K562 (cell line): ENCODE measurements around the gene LAMB2. TPM values are rescaled to one million over a fixed set of nuclear protein-coding genes. Genes with fewer than 3 reads are reported as not detected.

Source experiments
- ATF1 ChIP-seq, 2 experiments: fragments of 450-650 bp in 1 of 2; IDR thresholded peaks; 2 replicates each; pipeline ENCODE4 v1.6.1; 2016; ENCODE audit warnings: missing compliant biosample characterization in 1 of 2, missing genetic modification characterization in 1 of 2
- CREB3 ChIP-seq: fragments of 450-650 bp; conservative IDR thresholded peaks from 2 replicates; pipeline ENCODE4 v1.6.1; 2016; ENCODE audit warnings: missing genetic modification characterization, low read depth, mild to moderate bottlenecking, missing compliant biosample characterization, moderate library complexity
- IRF9 ChIP-seq: fragments of 450-650 bp; IDR thresholded peaks from 2 replicates; pipeline ENCODE4 v1.6.1; 2016; ENCODE audit warnings: missing biosample characterization, missing genetic modification characterization
- MXI1 ChIP-seq: IDR thresholded peaks from 2 replicates; pipeline ENCODE4 v1.6.1; 2011; ENCODE audit warnings: low read depth, mild to moderate bottlenecking, improper control_type of control experiment, low read length
- NR2C2 ChIP-seq, 2 experiments: fragments of 200-800 bp in 1 of 2; sonication (Bioruptor generic) in 1 of 2; sonication (generic) in 1 of 2; formaldehyde crosslinking in 1 of 2; IDR thresholded peaks; 2 replicates each; pipeline versions ENCODE4 v1.6.1 to v1.8.0; 2016 to 2022; ENCODE audit warnings: mild to moderate bottlenecking in 1 of 2, missing compliant biosample characterization in 1 of 2, missing genetic modification characterization in 1 of 2, missing genetic modification reagents in 1 of 2
- NR3C1 ChIP-seq: sonication (generic); formaldehyde crosslinking; IDR thresholded peaks from 2 replicates; pipeline ENCODE4 v1.8.1; 2022; ENCODE audit warnings: missing genetic modification reagents
- NRF1 ChIP-seq, 2 experiments: fragments of 450-650 bp; IDR thresholded peaks in 1 of 2; conservative IDR thresholded peaks in 1 of 2; 2 replicates each; pipeline ENCODE4 v1.6.1; 2014; ENCODE audit warnings: mild to moderate bottlenecking in 2 of 2
- RBM14 ChIP-seq: fragments of 200-400 bp; formaldehyde crosslinking; IDR thresholded peaks from 2 replicates; pipeline ENCODE4 v1.6.1; 2018; ENCODE audit warnings: low read depth, mild to moderate bottlenecking, low read length, moderate library complexity, borderline replicate concordance; ENCODE audit not compliant: insufficient read depth
- SIN3A ChIP-seq, 2 experiments: fragments of 150-350 bp in 1 of 2; IDR thresholded peaks; 2 replicates each; pipeline ENCODE4 v1.6.1; 2011 to 2016; ENCODE audit warnings: borderline replicate concordance in 2 of 2, low read depth in 2 of 2, low read length in 2 of 2, mild to moderate bottlenecking in 2 of 2, moderate library complexity in 2 of 2; ENCODE audit not compliant: control insufficient read depth in 1 of 2
- ZNF518B ChIP-seq: fragments of 250-450 bp; sonication (Bioruptor Pico); IDR thresholded peaks from 2 replicates; pipeline ENCODE4 v1.5.0; 2021; ENCODE audit warnings: mild to moderate bottlenecking, moderate library complexity
- polyA plus RNA-seq, 8 experiments: library from polyadenylated mRNA; depleted of rRNA in 4 of 8; stranded (reverse) in 5 of 8; unstranded in 3 of 8; fragments of >200 nt; fragmentation: Nextera tagmentation in 2 of 8; fragmentation: Illumina TruSeq in 1 of 8; extraction: Ambion mirVana in 2 of 8; extraction: Trizol in 1 of 8; gene quantifications; 2 replicates each; pipeline versions ENCODE4 v1.2.1 to v1.2.3, GENCODE V29; 2011 to 2014; ENCODE audit warnings: inconsistent platforms in 1 of 8, missing spikeins in 1 of 8
- total RNA-seq, 7 experiments: library from RNA; depleted of rRNA in 6 of 7; stranded (reverse); fragments of >200 nt in 6 of 7; fragmentation: Illumina TruSeq in 2 of 7; extraction: Trizol in 2 of 7; gene quantifications; 2 replicates each; pipeline versions ENCODE4 v1.2.1 to v1.2.3, GENCODE V29; 2011 to 2021; ENCODE audit warnings: low replicate concordance in 1 of 7
- TF ChIP-seq, protein P1 (sequence below): fragments of 250-450 bp; sonication (Bioruptor Pico); IDR thresholded peaks from 2 replicates; pipeline ENCODE4 v1.8.0; 2022; ENCODE audit warnings: moderate library complexity, mild to moderate bottlenecking, inconsistent platforms
- TF ChIP-seq, protein P2 (sequence below), 2 experiments: fragments of 450-650 bp; IDR thresholded peaks; 2 replicates each; pipeline ENCODE4 v1.6.1; 2018; ENCODE audit warnings: mild to moderate bottlenecking in 2 of 2, low read depth in 1 of 2; ENCODE audit not compliant: partially characterized antibody in 2 of 2

LAMB2 gene
- total and polyA plus RNA-seq, 9 of the 15 experiments (the other 6 are each of a cell fraction or from before 2014, with no cell fraction given) = 1.4 to 26.0 (median 16.2) TPM

DNA sequence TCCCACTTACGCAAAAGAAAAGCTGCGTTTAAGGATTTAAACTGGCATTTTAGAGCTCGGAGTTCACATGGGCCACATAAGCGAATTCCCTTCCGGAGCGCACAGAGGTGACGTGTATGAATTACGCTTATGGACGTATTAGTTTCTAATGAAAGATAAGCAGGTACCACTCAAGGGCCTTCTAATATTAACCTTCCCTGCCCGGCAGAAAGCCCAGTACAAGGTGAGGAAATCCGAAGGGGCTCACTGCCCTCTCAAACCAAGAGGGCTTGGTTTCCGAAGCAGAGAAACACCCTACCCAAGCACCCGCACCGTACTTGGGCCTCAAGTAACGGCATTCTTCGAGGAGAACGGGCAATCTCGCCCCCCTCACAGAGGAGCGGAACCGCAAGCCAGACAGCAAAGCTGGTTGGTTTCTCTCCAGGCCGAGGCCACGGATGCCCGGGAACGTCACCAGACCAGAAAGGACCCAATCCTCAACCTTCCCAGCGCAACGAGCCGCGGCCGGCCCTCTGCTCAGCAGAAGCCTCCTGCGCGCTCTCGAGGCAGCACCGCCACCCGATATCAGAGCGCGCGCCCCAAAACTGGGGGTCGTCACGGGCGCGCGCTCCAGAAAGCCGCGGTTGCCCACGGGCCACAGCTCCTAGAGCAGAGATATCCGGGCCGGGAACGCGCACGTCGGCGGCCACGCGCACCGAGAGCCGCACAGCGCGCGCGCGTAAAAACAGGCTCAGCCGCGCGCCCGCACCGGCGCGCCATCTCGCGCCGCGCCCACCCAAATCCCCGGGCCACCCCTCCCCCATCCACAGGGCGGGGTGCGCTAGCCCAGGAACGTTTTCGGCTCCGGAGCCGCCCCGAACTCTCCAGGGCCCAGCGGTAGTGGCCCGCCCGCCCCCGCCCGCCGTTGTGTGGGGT, 39.7 kb downstream of the LAMB2 start (continued):
- TF ChIP-seq CREB3 (tag) = peak; percentile 64; the same call in 1 of the 2 replicates
- no peak for TF ChIP-seq ZNF518B (CRISPR knock-in tag)
- TF ChIP-seq, protein P1, sequence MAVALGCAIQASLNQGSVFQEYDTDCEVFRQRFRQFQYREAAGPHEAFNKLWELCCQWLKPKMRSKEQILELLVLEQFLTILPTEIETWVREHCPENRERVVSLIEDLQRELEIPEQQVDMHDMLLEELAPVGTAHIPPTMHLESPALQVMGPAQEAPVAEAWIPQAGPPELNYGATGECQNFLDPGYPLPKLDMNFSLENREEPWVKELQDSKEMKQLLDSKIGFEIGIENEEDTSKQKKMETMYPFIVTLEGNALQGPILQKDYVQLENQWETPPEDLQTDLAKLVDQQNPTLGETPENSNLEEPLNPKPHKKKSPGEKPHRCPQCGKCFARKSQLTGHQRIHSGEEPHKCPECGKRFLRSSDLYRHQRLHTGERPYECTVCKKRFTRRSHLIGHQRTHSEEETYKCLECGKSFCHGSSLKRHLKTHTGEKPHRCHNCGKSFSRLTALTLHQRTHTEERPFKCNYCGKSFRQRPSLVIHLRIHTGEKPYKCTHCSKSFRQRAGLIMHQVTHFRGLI = no peak
- 0 out of 2 replicates have a peak, but pooled peaks have one; percentile 27 for TF ChIP-seq NR3C1 (CRISPR knock-in tag)
- TF ChIP-seq ATF1 (CRISPR knock-in tag; IDR thresholded peaks at IDR 0.05) = no peak
- peak; percentile 79 for TF ChIP-seq ATF1 (tag; IDR thresholded peaks at IDR 0.05)
- TF ChIP-seq, protein P2, sequence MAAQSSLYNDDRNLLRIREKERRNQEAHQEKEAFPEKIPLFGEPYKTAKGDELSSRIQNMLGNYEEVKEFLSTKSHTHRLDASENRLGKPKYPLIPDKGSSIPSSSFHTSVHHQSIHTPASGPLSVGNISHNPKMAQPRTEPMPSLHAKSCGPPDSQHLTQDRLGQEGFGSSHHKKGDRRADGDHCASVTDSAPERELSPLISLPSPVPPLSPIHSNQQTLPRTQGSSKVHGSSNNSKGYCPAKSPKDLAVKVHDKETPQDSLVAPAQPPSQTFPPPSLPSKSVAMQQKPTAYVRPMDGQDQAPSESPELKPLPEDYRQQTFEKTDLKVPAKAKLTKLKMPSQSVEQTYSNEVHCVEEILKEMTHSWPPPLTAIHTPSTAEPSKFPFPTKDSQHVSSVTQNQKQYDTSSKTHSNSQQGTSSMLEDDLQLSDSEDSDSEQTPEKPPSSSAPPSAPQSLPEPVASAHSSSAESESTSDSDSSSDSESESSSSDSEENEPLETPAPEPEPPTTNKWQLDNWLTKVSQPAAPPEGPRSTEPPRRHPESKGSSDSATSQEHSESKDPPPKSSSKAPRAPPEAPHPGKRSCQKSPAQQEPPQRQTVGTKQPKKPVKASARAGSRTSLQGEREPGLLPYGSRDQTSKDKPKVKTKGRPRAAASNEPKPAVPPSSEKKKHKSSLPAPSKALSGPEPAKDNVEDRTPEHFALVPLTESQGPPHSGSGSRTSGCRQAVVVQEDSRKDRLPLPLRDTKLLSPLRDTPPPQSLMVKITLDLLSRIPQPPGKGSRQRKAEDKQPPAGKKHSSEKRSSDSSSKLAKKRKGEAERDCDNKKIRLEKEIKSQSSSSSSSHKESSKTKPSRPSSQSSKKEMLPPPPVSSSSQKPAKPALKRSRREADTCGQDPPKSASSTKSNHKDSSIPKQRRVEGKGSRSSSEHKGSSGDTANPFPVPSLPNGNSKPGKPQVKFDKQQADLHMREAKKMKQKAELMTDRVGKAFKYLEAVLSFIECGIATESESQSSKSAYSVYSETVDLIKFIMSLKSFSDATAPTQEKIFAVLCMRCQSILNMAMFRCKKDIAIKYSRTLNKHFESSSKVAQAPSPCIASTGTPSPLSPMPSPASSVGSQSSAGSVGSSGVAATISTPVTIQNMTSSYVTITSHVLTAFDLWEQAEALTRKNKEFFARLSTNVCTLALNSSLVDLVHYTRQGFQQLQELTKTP (IDR thresholded peaks at IDR 0.05; ENCODE audit: low read depth in 1 of 2, partially characterized antibody in 2 of 2) = no peak
- no peak for TF ChIP-seq NR2C2 (CRISPR knock-in tag; IDR thresholded peaks at IDR 0.05)
- peak; percentile 73 for TF ChIP-seq NR2C2 (tag; IDR thresholded peaks at IDR 0.05)
- no peak for TF ChIP-seq IRF9 (tag)
- no peak for TF ChIP-seq MXI1
- no peak for TF ChIP-seq RBM14
- TF ChIP-seq SIN3A (IDR thresholded peaks at IDR 0.05; ENCODE audit: borderline replicate concordance in 2 of 2, control insufficient read depth in 1 of 2, low read depth in 2 of 2, low read length in 2 of 2) = no peak; a peak in 1 of 4 replicates
- TF ChIP-seq NRF1 (conservative IDR thresholded peaks at IDR 0.05 in 1 of 2, IDR thresholded peaks at IDR 0.05 in 1 of 2) = peak; percentile 80 to 83
